DND-41 (cell line): ENCODE measurements around the gene DRGX.

Experiments used
- ATAC-seq: fragments of 200-7000 bp; cut with Tn5 transposase; 3 replicates; pipeline ENCODE4 v1.9.1; 2021; ENCODE audit warnings: low read depth; ENCODE audit not compliant: insufficient read depth
- DNase-seq: peaks from one replicate; pipeline ENCODE4 v3.0.0-alpha.2; 2020
- H2AFZ ChIP-seq: 2 replicates; pipeline ENCODE4 v1.6.0; 2012; ENCODE audit warnings: low read depth, low read length
- H3K27ac ChIP-seq: 2 replicates; pipeline ENCODE4 v1.5.1; 2012; ENCODE audit warnings: low read length, inconsistent platforms
- H3K27me3 ChIP-seq: fragments of 200-600 bp; sonication (generic); 2 replicates; pipeline ENCODE4 v1.6.0; 2012; ENCODE audit warnings: low read length, mild to moderate bottlenecking, inconsistent platforms; ENCODE audit not compliant: insufficient read depth, poor library complexity
- H3K36me3 ChIP-seq: 2 replicates; pipeline ENCODE4 v1.5.1; 2012; ENCODE audit warnings: low read length, inconsistent platforms; ENCODE audit not compliant: insufficient read depth
- H3K4me1 ChIP-seq: 2 replicates; pipeline ENCODE4 v1.5.1; 2012; ENCODE audit warnings: mild to moderate bottlenecking, low read length; ENCODE audit not compliant: insufficient read depth
- H3K4me2 ChIP-seq: 2 replicates; pipeline ENCODE4 v1.6.0; 2012; ENCODE audit warnings: mild to moderate bottlenecking, moderate library complexity, low read length, inconsistent platforms; ENCODE audit not compliant: insufficient read depth
- H3K4me3 ChIP-seq, 2 experiments: fragments of 200-600 bp in 1 of 2; shearing (Covaris generic) in 1 of 2; 2 replicates each; pipeline ENCODE4 v1.5.1; 2012 to 2016; ENCODE audit warnings: inconsistent platforms in 2 of 2, low read length in 2 of 2, mild to moderate bottlenecking in 2 of 2, low read depth in 1 of 2, moderate library complexity in 1 of 2
- H3K79me2 ChIP-seq: 2 replicates; pipeline ENCODE4 v1.6.0; 2012; ENCODE audit warnings: low read length, inconsistent platforms; ENCODE audit not compliant: insufficient read depth
- H3K9ac ChIP-seq: 2 replicates; pipeline ENCODE4 v1.6.0; 2012; ENCODE audit warnings: low read depth, mild to moderate bottlenecking, inconsistent platforms, low read length, moderate library complexity
- H3K9me3 ChIP-seq: 2 replicates; pipeline ENCODE4 v1.5.1; 2012; ENCODE audit warnings: low read length, moderate library complexity, mild to moderate bottlenecking, inconsistent platforms; ENCODE audit not compliant: insufficient read depth, severe bottlenecking
- H4K20me1 ChIP-seq: 2 replicates; pipeline ENCODE4 v1.6.0; 2012; ENCODE audit warnings: low read length; ENCODE audit not compliant: insufficient read depth
- EZH2 ChIP-seq: IDR thresholded peaks from 3 replicates; pipeline ENCODE4 v1.6.1; 2012; ENCODE audit warnings: borderline replicate concordance, low read depth, mild to moderate bottlenecking, moderate library complexity, low read length, inconsistent platforms; ENCODE audit not compliant: severe bottlenecking
- TF ChIP-seq, protein P1 (sequence below): IDR thresholded peaks from 2 replicates; pipeline ENCODE4 v1.5.1; 2012; ENCODE audit warnings: borderline replicate concordance, low read length, moderate library complexity, mild to moderate bottlenecking; ENCODE audit not compliant: poor library complexity, severe bottlenecking; ENCODE audit errors: extremely low read depth

Gene DRGX

DNA sequence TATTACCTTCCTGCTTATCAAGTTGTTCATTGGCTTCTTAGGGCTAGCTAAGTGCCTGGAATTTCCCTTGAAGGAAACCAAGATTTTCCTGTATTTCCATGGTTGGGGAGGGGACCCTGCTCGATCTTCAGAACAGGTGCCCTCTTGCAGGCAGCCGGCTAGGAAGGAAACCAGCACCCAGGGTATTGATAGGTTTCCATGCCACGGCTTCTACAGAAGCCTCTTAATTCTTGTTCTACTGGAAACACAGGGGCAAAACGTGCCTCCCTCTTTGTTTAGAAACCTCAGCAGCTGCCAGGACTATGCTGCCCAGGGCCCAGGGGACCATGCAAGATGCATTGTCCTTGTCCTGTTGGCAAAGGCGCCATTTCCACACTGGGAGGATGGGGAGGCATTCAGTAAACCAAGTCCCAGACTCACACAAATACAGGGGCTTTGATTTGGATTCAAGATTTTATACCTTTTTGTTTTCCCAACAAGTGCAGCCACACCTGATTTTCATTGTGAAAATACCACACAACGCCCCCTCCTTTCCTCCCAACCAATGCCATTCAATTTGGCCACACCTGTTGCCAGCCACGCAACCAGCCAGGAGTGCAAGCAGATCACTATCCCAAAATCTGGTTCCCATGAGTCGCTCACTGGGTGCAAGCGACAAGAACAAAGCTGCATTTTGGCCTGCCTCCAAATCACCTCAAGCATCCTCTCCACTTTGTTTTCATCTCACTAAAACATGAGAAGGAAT lies 67.3 kb downstream of the DRGX start:
- Histone ChIP-seq H3K27me3 (no peaks in the 10 kb centered on the region), H3K9me3 (no peaks in the 10 kb centered on the region), H2AFZ (no peak overlapping the region), H3K9ac (no peak overlapping the region), H3K4me3 (no peak overlapping the region), H4K20me1 (no peaks in the 10 kb centered on the region), H3K36me3 (no peaks in the 10 kb centered on the region), H3K4me1 (no peaks in the 10 kb centered on the region), H3K4me2 (no peak overlapping the region), H3K79me2 (no peaks in the 10 kb centered on the region), H3K27ac (no peak overlapping the region)
- ATAC-seq (no peak), DNase-seq (no peak)
- no peak for TF ChIP-seq EZH2
- TF ChIP-seq, protein P1, sequence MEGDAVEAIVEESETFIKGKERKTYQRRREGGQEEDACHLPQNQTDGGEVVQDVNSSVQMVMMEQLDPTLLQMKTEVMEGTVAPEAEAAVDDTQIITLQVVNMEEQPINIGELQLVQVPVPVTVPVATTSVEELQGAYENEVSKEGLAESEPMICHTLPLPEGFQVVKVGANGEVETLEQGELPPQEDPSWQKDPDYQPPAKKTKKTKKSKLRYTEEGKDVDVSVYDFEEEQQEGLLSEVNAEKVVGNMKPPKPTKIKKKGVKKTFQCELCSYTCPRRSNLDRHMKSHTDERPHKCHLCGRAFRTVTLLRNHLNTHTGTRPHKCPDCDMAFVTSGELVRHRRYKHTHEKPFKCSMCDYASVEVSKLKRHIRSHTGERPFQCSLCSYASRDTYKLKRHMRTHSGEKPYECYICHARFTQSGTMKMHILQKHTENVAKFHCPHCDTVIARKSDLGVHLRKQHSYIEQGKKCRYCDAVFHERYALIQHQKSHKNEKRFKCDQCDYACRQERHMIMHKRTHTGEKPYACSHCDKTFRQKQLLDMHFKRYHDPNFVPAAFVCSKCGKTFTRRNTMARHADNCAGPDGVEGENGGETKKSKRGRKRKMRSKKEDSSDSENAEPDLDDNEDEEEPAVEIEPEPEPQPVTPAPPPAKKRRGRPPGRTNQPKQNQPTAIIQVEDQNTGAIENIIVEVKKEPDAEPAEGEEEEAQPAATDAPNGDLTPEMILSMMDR, result no peak

DNA sequence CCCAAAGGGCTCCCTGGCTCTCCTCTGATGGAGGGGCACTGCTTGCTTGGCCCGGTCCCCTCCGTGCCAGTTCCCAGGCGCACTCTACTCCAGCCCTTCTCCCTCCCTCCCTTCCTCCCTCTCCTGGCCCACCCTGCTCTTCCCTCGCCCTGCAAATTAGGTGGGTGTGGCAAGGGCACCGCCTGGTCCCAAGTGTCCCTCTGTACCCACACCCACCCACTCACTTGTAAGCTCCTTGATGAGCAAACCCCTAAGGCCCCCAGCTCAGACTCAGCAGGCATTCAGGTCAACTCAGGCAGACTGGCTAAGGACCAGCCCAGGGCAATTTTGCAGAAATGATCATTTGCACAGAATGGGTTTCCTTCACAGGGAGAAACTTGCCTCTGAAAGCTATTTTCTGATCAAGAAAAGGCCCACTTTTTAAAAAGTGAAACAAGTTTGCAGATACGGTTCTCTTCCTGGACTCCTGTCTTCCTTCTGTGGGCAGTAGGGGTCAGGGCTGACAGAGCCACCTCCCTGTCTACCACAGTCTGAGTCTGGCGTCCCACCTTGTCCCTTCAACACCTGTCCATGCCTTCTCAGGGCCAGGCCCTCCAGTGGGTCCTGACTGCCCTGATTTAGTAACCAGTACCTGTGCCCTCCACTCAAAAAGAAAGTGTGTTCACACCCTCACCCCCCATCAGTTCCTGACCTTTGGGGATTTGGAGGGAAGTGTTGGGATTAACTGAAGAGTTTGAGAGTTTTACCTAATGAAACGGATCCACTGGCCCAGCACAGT lies 68.7 kb downstream of the DRGX start:
- H3K27me3 ChIP-seq, result no peaks in the 10 kb centered on the region
- no peak overlapping the region for H3K27ac ChIP-seq
- no peak overlapping the region for H3K9ac ChIP-seq
- H3K4me2 ChIP-seq, result no peak overlapping the region
- H3K9me3 ChIP-seq, result no peaks in the 10 kb centered on the region
- DNase-seq (no peak), ATAC-seq (no peak)
- no peak overlapping the region for H2AFZ ChIP-seq
- no peaks in the 10 kb centered on the region for H3K4me1 ChIP-seq
- H3K36me3 ChIP-seq, result no peaks in the 10 kb centered on the region
- H4K20me1 ChIP-seq, result no peaks in the 10 kb centered on the region
- no peaks in the 10 kb centered on the region for H3K79me2 ChIP-seq
- H3K4me3 ChIP-seq, result no peak overlapping the region
- no peak for TF ChIP-seq EZH2
- TF ChIP-seq, protein P1, result no peak

DNA sequence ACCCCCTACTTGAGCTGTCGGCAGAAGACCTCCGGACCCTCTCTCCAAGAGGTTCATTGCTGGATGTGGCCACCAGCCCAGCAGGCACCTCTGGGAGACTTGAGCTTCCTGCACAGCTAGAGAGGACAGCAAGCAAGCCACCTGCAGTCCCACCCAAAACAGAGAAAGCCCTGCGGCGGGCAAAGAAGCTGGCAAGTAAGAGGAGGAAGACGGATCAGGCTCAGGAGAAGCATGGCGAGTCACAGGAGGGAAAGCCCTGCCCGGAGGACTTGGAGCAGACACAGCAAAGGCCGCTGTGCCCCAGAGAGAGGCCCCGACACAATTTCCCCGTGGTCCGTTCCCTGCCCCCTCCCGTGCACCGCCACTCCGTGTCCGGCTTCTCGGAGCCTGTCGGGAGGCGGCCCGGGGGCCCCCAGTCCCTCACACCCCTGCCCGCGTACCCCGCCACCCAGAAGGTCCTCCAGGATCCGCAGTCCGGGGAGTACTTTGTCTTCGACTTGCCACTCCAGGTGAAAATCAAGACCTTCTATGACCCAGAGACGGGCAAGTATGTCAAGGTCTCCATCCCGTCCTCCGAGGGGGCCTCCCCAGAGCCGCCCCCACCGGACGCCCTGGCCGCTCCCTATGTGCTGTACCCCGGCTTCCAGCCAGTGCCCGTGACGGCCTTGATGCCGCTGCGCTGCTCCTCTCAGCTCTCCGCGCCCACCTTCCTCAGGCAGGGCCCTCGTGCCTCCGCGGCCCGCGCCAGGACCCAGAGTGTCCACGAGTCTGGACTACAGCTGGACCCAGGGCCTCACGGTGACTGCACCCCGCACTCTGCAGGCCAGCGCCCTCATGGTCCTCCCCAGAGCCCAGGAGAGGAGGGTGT lies 69.7 kb downstream of the DRGX start:
- Histone ChIP-seq H3K9ac (no peak overlapping the region), H3K4me2 (no peak overlapping the region), H3K27me3 (no peaks in the 10 kb centered on the region), H3K36me3 (no peaks in the 10 kb centered on the region), H3K27ac (no peak overlapping the region), H3K79me2 (no peaks in the 10 kb centered on the region), H3K4me3 (no peak overlapping the region), H4K20me1 (no peaks in the 10 kb centered on the region), H2AFZ (no peak overlapping the region), H3K9me3 (no peaks in the 10 kb centered on the region), H3K4me1 (no peaks in the 10 kb centered on the region)
- no peak for DNase-seq
- ATAC-seq, result no peak
- TF ChIP-seq, protein P1, result no peak
- no peak for TF ChIP-seq EZH2
